IPS-15b (cell line): ENCODE data around the gene ACAD11.

ENCODE experiments used
- H3K27me3 ChIP-seq: one replicate; pipeline ENCODE4 v1.6.1; 2013; ENCODE audit warnings: low read length; ENCODE audit not compliant: control insufficient read depth, insufficient read depth
- H3K36me3 ChIP-seq: one replicate; pipeline ENCODE4 v1.6.1; 2013; ENCODE audit warnings: low read length; ENCODE audit not compliant: control insufficient read depth, insufficient read depth
- H3K4me1 ChIP-seq: one replicate; pipeline ENCODE4 v1.6.1; 2013; ENCODE audit warnings: mild to moderate bottlenecking, low read length; ENCODE audit not compliant: control insufficient read depth, insufficient read depth
- H3K4me3 ChIP-seq: one replicate; pipeline ENCODE4 v1.5.1; 2013; ENCODE audit warnings: low read depth, low read length
- H3K9ac ChIP-seq: one replicate; pipeline ENCODE4 v1.6.1; 2013; ENCODE audit warnings: low read depth, mild to moderate bottlenecking, low read length
- H3K9me3 ChIP-seq: one replicate; pipeline ENCODE4 v1.6.1; 2013; ENCODE audit warnings: mild to moderate bottlenecking, low read length; ENCODE audit not compliant: control insufficient read depth, insufficient read depth

The ACAD11 gene

DNA sequence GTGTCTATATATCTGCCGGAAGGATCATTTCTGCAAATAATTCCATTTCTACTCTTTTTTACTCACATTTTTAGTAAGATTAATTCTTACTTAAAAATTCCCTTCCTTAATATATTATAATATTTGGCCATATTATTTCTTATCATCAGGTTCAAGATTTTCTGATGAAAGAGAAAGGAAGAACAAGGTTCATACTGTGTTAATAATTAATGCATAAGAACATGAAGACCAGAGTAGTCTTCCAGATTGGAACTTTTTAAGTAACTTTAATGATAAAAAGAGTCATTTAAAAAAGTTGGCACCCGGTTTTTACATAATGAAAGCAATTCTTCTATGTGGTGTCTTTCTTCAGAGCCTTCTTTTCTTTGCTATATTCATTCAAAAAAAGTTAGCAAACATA is 61.9 kb downstream of the ACAD11 start:
- no peak overlapping the region for H3K4me3 ChIP-seq
- H3K9me3 ChIP-seq = no peaks in the 10 kb centered on the region
- H3K36me3 ChIP-seq = peaks cover 3% of the 10 kb centered on the region
- no peaks in the 10 kb centered on the region for H3K4me1 ChIP-seq
- H3K9ac ChIP-seq = no peak overlapping the region
- no peaks in the 10 kb centered on the region for H3K27me3 ChIP-seq

DNA sequence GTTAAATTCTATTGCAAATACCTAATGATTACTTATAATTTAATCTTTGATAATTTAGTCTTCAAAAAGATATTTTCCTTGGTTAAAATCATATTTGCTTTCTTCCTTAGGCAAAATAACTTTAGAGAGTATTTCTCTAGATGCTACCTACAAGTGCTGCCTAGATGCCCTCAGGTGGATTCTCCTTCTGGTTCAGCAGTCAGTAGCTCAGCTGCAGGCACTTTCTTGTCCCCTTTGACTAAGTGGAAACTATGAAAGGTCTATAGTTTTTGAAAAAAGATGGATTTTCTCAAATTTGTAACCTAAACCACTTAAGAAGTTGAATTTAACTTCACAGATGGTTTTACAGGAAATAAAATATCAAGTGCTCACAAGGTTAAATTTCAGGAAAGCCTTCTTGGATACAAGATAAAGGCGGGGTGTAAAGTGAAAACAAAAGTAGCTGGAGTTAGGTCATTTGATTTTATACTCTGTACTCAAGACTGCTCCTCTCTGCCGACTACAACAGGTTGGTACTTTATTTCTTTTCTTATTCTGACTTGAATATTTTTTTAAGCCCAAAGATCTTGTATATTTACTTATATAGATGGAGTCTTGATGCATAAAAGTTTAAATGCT is 62.7 kb downstream of the ACAD11 start, which contains the start of gene ACKR4:
ACKR4 (plus strand) TSS at position 455 of the 618 bp plus-strand sequence. CDS start 3,128 bp downstream, outside the sequence.
- no peaks in the 10 kb centered on the region for H3K9me3 ChIP-seq
- H3K4me3 ChIP-seq = no peak within 1 kb of the TSS
- H3K36me3 ChIP-seq = no peaks in the 10 kb centered on the region

GRCh38 chr3:132596326-132596725 is 63.3 kb downstream of the ACAD11 start:
- H3K27me3 ChIP-seq = no peaks in the 10 kb centered on the region
- H3K9me3 ChIP-seq = no peaks in the 10 kb centered on the region
- H3K4me1 ChIP-seq = no peaks in the 10 kb centered on the region
- H3K36me3 ChIP-seq = no peaks in the 10 kb centered on the region
- no peak overlapping the region for H3K9ac ChIP-seq
- no peak overlapping the region for H3K4me3 ChIP-seq

More for the DNA sequence above, 62.7 kb downstream of the ACAD11 start, which contains the start of gene ACKR4:
- H3K9ac ChIP-seq = no peak within 1 kb of the TSS
- no peaks in the 10 kb centered on the region for H3K27me3 ChIP-seq
- no peaks in the 10 kb centered on the region for H3K4me1 ChIP-seq

DNA sequence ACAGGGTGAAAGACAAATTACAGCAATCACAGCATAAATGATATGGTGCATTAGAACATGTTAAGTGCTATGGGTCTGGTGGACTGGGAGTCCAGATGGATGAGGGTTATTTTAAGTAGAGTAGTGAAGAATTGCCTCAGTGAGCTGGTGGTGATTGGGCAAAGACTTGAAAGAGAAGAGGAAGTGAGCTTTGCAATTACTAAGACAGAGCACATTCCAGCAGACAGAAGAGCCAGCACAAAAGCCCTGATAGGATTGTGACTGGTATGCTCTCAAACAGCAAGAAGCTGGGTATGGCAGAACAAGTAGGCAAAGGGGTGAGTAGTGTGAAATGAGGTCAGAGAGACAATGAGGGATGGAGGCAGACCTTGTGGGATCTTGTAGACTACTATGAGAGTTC is 64.6 kb downstream of the ACAD11 start:
- no peaks in the 10 kb centered on the region for H3K27me3 ChIP-seq

DNA sequence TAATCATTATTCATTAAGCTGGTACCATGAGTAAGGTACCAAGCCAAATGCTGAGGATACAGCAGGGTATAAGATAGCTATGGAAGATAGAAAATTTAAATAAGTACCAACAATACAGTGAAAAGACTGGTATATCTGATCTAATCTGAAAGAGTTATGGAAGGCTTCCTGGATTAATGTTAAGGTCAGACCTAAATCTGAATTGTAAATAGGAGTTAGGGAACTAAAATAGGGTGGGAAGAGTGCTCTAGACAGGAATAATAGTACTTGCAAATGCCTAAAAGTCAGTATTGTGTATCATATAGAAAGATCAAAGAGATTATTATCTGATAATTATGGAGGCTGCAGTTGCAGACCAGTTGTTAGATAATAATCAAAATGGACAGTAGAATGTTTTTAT is 65.1 kb downstream of the ACAD11 start:
- Histone ChIP-seq H3K9me3 (no peaks in the 10 kb centered on the region), H3K4me1 (no peaks in the 10 kb centered on the region), H3K27me3 (no peaks in the 10 kb centered on the region), H3K36me3 (no peaks in the 10 kb centered on the region), H3K4me3 (no peak overlapping the region), H3K9ac (no peak overlapping the region)

More for the DNA sequence above, 64.6 kb downstream of the ACAD11 start:
- Histone ChIP-seq H3K9ac (no peak overlapping the region), H3K9me3 (no peaks in the 10 kb centered on the region), H3K4me1 (no peaks in the 10 kb centered on the region), H3K36me3 (no peaks in the 10 kb centered on the region), H3K4me3 (no peak overlapping the region)

- Histone ChIP-seq H3K4me3 (no peak overlapping the region), H3K9me3 (no peaks in the 10 kb centered on the region)
These were observed 65.7 kb downstream of the ACAD11 start for GRCh38 chr3:132593947-132594323.

GRCh38 chr3:132593241-132593946 is 66.2 kb downstream of the ACAD11 start:
- no peak overlapping the region for H3K9ac ChIP-seq
- no peaks in the 10 kb centered on the region for H3K36me3 ChIP-seq
- H3K4me3 ChIP-seq = no peak overlapping the region
- no peaks in the 10 kb centered on the region for H3K4me1 ChIP-seq
- H3K9me3 ChIP-seq = no peaks in the 10 kb centered on the region
- no peaks in the 10 kb centered on the region for H3K27me3 ChIP-seq

More at GRCh38 chr3:132593947-132594323, 65.7 kb downstream of the ACAD11 start:
- Histone ChIP-seq H3K4me1 (no peaks in the 10 kb centered on the region), H3K36me3 (no peaks in the 10 kb centered on the region), H3K27me3 (no peaks in the 10 kb centered on the region), H3K9ac (no peak overlapping the region)

- Histone ChIP-seq H3K9me3 (no peaks in the 10 kb centered on the region), H3K4me1 (no peaks in the 10 kb centered on the region), H3K36me3 (no peaks in the 10 kb centered on the region), H3K4me3 (no peak overlapping the region), H3K9ac (no peak overlapping the region), H3K27me3 (no peaks in the 10 kb centered on the region)
These were observed 67.4 kb downstream of the ACAD11 start for GRCh38 chr3:132592216-132592615.

GRCh38 chr3:132587401-132587800 is 72.2 kb downstream of the ACAD11 start:
- Histone ChIP-seq H3K9ac (no peak overlapping the region), H3K27me3 (no peaks in the 10 kb centered on the region), H3K4me1 (no peaks in the 10 kb centered on the region), H3K9me3 (no peaks in the 10 kb centered on the region), H3K36me3 (no peaks in the 10 kb centered on the region), H3K4me3 (no peak overlapping the region)

- Histone ChIP-seq H3K4me3 (no peak overlapping the region), H3K4me1 (no peaks in the 10 kb centered on the region), H3K36me3 (no peaks in the 10 kb centered on the region), H3K9me3 (no peaks in the 10 kb centered on the region), H3K9ac (no peak overlapping the region), H3K27me3 (no peaks in the 10 kb centered on the region)
These were observed 85.8 kb downstream of the ACAD11 start for GRCh38 chr3:132573797-132574211.

DNA sequence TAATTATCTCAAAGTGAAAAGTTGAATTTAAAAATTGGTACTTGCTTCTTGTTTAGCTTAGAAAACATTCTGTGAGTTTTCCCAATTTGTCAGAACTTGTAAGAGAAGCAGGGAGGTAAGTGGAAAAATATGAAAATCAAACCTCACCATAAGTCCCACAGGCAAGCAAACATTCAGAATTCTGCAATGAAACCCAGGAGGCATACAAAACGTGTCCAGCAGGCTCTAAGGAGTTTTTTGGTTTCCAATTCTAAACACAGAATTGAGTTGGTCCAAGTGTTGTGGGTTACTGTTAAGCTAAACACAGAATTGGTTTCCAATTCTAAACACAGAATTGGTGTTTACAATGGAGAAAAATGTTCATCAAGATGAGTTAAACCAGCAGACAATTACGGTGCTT is 89.6 kb downstream of the ACAD11 start:
- no peak overlapping the region for H3K4me3 ChIP-seq
- H3K9ac ChIP-seq = no peak overlapping the region
- no peaks in the 10 kb centered on the region for H3K4me1 ChIP-seq
- H3K36me3 ChIP-seq = no peaks in the 10 kb centered on the region
- no peaks in the 10 kb centered on the region for H3K27me3 ChIP-seq
- H3K9me3 ChIP-seq = no peaks in the 10 kb centered on the region

DNA sequence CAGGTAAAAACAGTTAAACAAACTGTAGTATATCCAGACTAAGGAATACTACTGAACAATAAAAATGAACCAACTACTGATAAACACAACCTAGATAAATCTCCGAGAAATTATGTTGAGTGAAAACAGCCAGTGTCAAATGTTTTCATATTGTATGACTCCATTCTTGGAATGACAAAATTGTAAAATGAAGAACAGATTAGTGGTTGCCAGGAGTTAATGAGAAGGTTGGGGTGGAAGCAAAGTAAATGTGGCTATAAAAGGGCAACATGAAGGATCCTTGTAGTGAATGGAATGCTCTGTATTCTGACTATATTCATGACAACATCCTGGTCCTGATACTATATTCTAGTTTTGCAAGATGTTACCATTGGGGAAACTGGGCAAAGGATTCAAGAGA is 90.0 kb downstream of the ACAD11 start:
- H3K9me3 ChIP-seq = no peaks in the 10 kb centered on the region
- H3K4me1 ChIP-seq = no peaks in the 10 kb centered on the region
- no peak overlapping the region for H3K4me3 ChIP-seq
- H3K9ac ChIP-seq = no peak overlapping the region
- H3K36me3 ChIP-seq = no peaks in the 10 kb centered on the region
- H3K27me3 ChIP-seq = no peaks in the 10 kb centered on the region
